Tibial nerve (tissue), 4 donors: Measurements from ENCODE around the gene MAP3K14.

Experiments
- CTCF ChIP-seq, 5 experiments: fragments of 200-600 bp in 3 of 5; fragments of 450-650 bp in 2 of 5; sonication (generic) in 3 of 5; IDR thresholded peaks; one replicate each; pipeline ENCODE4 v1.5.1; 2016 to 2019; ENCODE audit warnings: antibody characterized with exemption in 5 of 5, mild to moderate bottlenecking in 3 of 5, moderate library complexity in 2 of 5
- EP300 ChIP-seq, 2 donors: sonication (generic); formaldehyde crosslinking; IDR thresholded peaks; one replicate each; pipeline ENCODE4 v1.6.1; 2017; ENCODE audit warnings: antibody characterized with exemption in 2 of 2, mild to moderate bottlenecking in 1 of 2
- POLR2A ChIP-seq, 2 donors: fragments of 450-650 bp; IDR thresholded peaks; one replicate each; pipeline ENCODE4 v1.6.1; 2017; ENCODE audit warnings: antibody characterized with exemption in 2 of 2, mild to moderate bottlenecking in 2 of 2, moderate library complexity in 2 of 2

GRCh38 chr17:45227926-45228762 is 88.7 kb downstream of the MAP3K14 start:
- no peak for TF ChIP-seq POLR2A (IDR thresholded peaks at IDR 0.05)
- no peak for TF ChIP-seq CTCF (IDR thresholded peaks at IDR 0.05)
- TF ChIP-seq EP300 (IDR thresholded peaks at IDR 0.05) = no peak
